ENCODE measurements around the gene MED1.

Gene MED1

DNA sequence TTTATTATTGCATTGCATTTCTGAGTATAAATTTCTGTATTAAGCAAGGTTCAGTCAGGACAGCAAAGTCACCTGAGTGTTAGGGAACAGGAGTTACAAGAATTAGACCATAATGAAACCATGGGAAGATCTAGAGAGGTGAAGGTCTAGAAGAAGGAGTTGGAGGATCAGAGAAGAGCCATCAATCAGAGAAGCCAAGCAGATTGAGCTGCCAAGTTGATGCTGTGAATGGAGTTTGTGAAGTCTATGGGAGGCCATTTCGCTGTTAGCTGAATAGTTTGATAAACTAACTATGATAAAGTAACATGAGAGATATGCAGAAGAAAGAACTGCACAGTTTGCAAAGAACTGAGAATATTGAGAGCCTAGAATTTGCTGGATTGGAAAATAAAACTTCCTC is 90.0 kb downstream of the MED1 start:
- no peak for DNase-seq

GRCh38 chr17:39360537-39360936 is 90.5 kb downstream of the MED1 start:
- no peak for DNase-seq

DNA sequence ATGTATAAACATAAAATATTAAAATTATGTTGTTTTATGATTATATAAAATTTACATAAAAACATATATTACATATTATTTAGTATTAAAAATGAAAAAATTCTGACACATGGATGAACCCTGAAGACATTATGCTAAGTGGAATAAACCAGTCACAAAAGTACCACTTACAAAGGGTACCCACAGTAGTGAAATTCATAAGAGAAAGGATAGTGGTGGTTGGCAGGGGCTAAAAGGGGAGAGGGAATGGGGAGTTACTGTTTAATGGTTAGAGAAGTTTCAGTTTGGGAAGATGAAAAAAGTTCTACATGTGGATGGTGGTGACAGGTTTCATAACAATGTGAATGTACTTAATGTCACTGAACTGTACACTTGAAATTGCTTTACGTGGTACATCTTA is 91.1 kb downstream of the MED1 start:
- no peak for DNase-seq

GRCh38 chr17:39357986-39358385 is 93.1 kb downstream of the MED1 start:
- no peak for DNase-seq

DNA sequence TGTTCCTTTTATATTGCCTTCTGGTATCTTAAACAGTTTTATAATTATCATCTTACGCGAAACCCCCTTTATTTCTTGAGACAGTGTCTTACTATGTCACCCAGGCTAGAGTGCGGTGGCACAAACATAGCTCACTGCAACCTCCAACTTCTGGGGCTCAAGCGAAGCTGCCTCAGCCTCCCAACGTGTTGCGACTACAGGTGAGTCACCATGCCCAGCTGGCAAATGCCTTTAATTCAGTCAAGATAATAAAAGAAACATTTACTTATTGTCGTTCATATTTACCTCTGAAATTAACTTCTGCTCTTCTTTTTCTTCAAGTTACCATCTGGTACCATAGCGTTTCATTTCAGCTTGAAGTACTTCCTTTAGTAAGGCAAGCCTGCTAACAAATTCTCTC is 93.6 kb downstream of the MED1 start:
- no peak for DNase-seq
